Endodermal cell (in vitro differentiated cells): Measurements from ENCODE around the gene CHPF2. TPM values are rescaled to one million over a fixed set of nuclear protein-coding genes. Genes with fewer than 3 reads are reported as not detected.
A peak's percentile ranks its signal among the peaks of the same experiment; 100 is the strongest.

Experiments
- DNase-seq: peaks from one replicate; pipeline ENCODE4 v3.0.0-alpha.2; 2017
- H3K27ac ChIP-seq: 2 replicates; pipeline ENCODE4 v1.5.1; 2013; ENCODE audit warnings: mild to moderate bottlenecking, low read depth, low read length, moderate library complexity
- H3K27me3 ChIP-seq: 2 replicates; pipeline ENCODE4 v1.6.1; 2013; ENCODE audit warnings: mild to moderate bottlenecking, low read length, moderate library complexity; ENCODE audit not compliant: insufficient read depth, control insufficient read depth, poor library complexity, severe bottlenecking
- H3K36me3 ChIP-seq: 2 replicates; pipeline ENCODE4 v1.7.0; 2013; ENCODE audit warnings: mild to moderate bottlenecking, low read length, moderate library complexity; ENCODE audit not compliant: control insufficient read depth, insufficient read depth
- H3K4me1 ChIP-seq: one replicate; pipeline ENCODE4 v1.7.0; 2013; ENCODE audit warnings: low read length; ENCODE audit not compliant: control insufficient read depth, insufficient read depth
- H3K4me3 ChIP-seq: 2 replicates; pipeline ENCODE4 v1.5.1; 2013; ENCODE audit warnings: mild to moderate bottlenecking, low read length, moderate library complexity
- H3K9ac ChIP-seq: 2 replicates; pipeline ENCODE4 v1.6.1; 2013; ENCODE audit warnings: mild to moderate bottlenecking, low read length, moderate library complexity; ENCODE audit not compliant: poor library complexity, severe bottlenecking; ENCODE audit errors: extremely low read depth
- H3K9me3 ChIP-seq: 2 replicates; pipeline ENCODE4 v1.6.1; 2013; ENCODE audit warnings: mild to moderate bottlenecking, low read length, moderate library complexity; ENCODE audit not compliant: control insufficient read depth
- H3K27ac Mint-ChIP-seq: 2 replicates; pipeline ENCODE4 v1.8.0; 2020; ENCODE audit warnings: mixed read lengths
- H3K27me3 Mint-ChIP-seq: 2 replicates; pipeline ENCODE4 v1.8.0; 2021; ENCODE audit warnings: mild to moderate bottlenecking, mixed read lengths; ENCODE audit not compliant: insufficient read depth
- H3K36me3 Mint-ChIP-seq: 2 replicates; pipeline ENCODE4 v1.8.0; 2020; ENCODE audit warnings: low read depth, mixed read lengths
- H3K4me1 Mint-ChIP-seq: 2 replicates; pipeline ENCODE4 v1.8.0; 2020; ENCODE audit warnings: mixed read lengths
- H3K4me3 Mint-ChIP-seq: 2 replicates; pipeline ENCODE4 v1.8.0; 2020; ENCODE audit warnings: mild to moderate bottlenecking, moderate library complexity, mixed read lengths
- H3K9me3 Mint-ChIP-seq: 2 replicates; pipeline ENCODE4 v1.8.0; 2020; ENCODE audit warnings: mild to moderate bottlenecking, mixed read lengths
- CTCF ChIP-seq: fragments of 200-600 bp; sonication (generic); conservative IDR thresholded peaks from 2 replicates; pipeline ENCODE4 v1.5.0; 2021; ENCODE audit warnings: antibody characterized with exemption, mild to moderate bottlenecking
- WGBS, 2 experiments: methylation state at CpG; one replicate each; pipeline versions ENCODE4 v1.1.5 to v1.1.7; 2013; ENCODE audit warnings: missing lambda C conversion rate in 2 of 2, mixed read lengths in 1 of 2; ENCODE audit not compliant: insufficient coverage in 1 of 2, insufficient read length in 1 of 2; 5-methylcytosine and 5-hydroxymethylcytosine counted together
- total RNA-seq, 2 donors: library from RNA; stranded (reverse); fragmentation: NEBNext Ultra II Directional in 1 of 2; extraction: Animal tissue kit (Norgen Biotek cat#: 25700) in 1 of 2; gene quantifications; 2 replicates in 1 of 2; 3 replicates in 1 of 2; pipeline ENCODE4 v1.2.1, GENCODE V29; 2021

CHPF2 gene
- total RNA-seq, 2 donors from 2014 or later: 31.9 to 35.6 TPM

GRCh38 chr7:151197932-151198331 lies 34.4 kb upstream of the CHPF2 start:
- H3K4me1 ChIP-seq: no peaks in the 10 kb centered on the region
- no peak overlapping the region for H3K27ac ChIP-seq
- Mint-ChIP-seq H3K27ac (no peak overlapping the region), H3K36me3 (no peaks in the 10 kb centered on the region), H3K4me1 (peaks cover 3% of the 10 kb centered on the region), H3K4me3 (no peak overlapping the region), H3K9me3 (no peaks in the 10 kb centered on the region), H3K27me3 (peaks cover 21% of the 10 kb centered on the region)
- no peaks in the 10 kb centered on the region for H3K9me3 ChIP-seq
- no peak for TF ChIP-seq CTCF
- no peaks in the 10 kb centered on the region for H3K36me3 ChIP-seq
- H3K27me3 ChIP-seq: no peaks in the 10 kb centered on the region
- H3K4me3 ChIP-seq: no peak overlapping the region
- H3K9ac ChIP-seq: no peak overlapping the region
- no peak for DNase-seq

DNA sequence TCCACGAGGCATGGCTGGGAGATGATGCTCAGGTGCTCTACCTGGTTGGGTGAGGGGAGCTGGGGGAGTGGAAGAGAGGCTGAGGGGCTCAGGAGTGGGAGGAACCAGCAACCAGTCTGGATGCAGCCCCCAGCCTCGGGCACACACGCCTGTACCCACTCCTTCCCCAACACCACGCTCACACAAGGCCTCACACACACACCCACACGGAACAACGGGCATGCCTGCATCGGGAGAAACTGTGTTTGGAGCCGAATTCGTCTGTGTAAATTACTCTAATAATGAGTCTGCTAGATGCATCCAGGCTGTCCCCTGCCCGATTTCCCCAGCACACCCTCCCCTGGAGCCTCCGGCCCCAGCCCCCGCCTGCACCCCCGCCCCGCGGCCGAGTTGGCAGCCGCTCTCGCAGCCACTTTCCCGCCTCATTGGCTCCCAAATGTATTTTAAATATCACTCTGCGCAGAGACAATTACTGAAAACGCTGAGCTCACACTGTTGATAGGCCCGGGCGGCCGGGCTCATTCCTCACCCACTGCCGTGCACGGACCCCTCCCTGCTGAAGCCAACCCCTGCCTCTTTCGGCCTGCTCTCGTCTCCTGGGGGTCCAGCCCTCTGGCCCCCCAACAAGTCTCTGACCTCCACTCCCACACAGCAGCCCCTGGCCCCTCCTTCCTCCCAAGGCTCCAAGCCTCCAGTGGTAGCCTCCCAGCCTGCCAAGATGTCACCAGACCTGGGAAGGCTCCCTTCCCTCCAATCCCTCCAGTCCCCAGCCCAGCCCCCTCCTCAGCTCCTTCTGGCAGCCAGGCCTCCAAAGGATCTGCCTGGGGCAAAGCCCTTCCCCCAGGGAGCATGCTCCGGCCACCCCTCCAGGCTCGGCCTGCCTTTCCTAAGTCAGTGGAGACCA lies 33.1 kb upstream of the CHPF2 start:
- no peaks in the 10 kb centered on the region for H3K9me3 ChIP-seq
- H3K27ac ChIP-seq: peak overlapping the region; percentile 44
- no peaks in the 10 kb centered on the region for H3K4me1 ChIP-seq
- Mint-ChIP-seq H3K9me3 (no peaks in the 10 kb centered on the region), H3K36me3 (no peaks in the 10 kb centered on the region), H3K4me1 (peaks cover 3% of the 10 kb centered on the region), H3K4me3 (no peak overlapping the region), H3K27ac (no peak overlapping the region), H3K27me3 (peaks cover 32% of the 10 kb centered on the region)
- H3K36me3 ChIP-seq: no peaks in the 10 kb centered on the region
- DNase-seq: peak; percentile 75
- WGBS, 2 experiments: 83 to 86% methylated on average over 27 to 30 of the region's 30 CpGs
- no peak overlapping the region for H3K9ac ChIP-seq
- no peak overlapping the region for H3K4me3 ChIP-seq
- TF ChIP-seq CTCF: no peak
- H3K27me3 ChIP-seq: no peaks in the 10 kb centered on the region

DNA sequence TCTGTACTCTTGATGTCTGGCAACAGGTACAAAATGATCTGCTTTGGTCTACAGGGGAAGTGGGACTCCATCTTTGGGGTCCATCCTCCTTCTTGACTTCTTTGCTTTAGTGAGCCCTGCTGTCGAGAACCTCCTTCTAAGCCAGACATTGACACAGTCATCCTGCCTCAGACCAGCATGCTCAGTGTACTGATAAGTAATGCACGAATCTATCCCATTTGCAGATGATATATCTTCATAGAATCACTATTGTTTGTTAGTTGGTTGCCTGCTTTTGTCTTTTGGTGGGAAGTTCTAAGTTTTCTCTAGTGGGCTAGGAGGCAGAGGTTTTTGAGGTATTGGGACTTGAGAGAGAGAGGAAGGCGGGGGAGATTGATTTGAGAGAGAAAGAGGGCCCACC lies 30.9 kb upstream of the CHPF2 start:
- H3K27me3 ChIP-seq: peaks cover 6% of the 10 kb centered on the region
- H3K9ac ChIP-seq: no peak overlapping the region
- no peak overlapping the region for H3K4me3 ChIP-seq
- peaks cover 52% of the 10 kb centered on the region for H3K27me3 Mint-ChIP-seq
- no peak for DNase-seq
- H3K4me1 ChIP-seq: no peaks in the 10 kb centered on the region
- no peaks in the 10 kb centered on the region for H3K36me3 ChIP-seq
- no peaks in the 10 kb centered on the region for H3K9me3 ChIP-seq
- TF ChIP-seq CTCF: no peak
- no peak overlapping the region for H3K27ac Mint-ChIP-seq
- WGBS, 2 experiments: 89 to 94% methylated on average over 2 to 3 of the region's 3 CpGs
- H3K9me3 Mint-ChIP-seq: no peaks in the 10 kb centered on the region
- peaks cover 3% of the 10 kb centered on the region for H3K4me1 Mint-ChIP-seq
- no peaks in the 10 kb centered on the region for H3K36me3 Mint-ChIP-seq
- H3K4me3 Mint-ChIP-seq: no peak overlapping the region
- no peak overlapping the region for H3K27ac ChIP-seq
